DMS 273 (cell line): ENCODE data around the gene TAF10.

ENCODE experiments used
- DNase-seq: peaks from one replicate; lab custom pipeline; 2025; ENCODE audit not compliant: unreplicated experiment; lab: John Stamatoyannopoulos, UW

The TAF10 gene

GRCh38 chr11:6612213-6613041 is at the start of gene TAF10:
Gene TAF10, minus strand, starts transcription at chr11:6612216. Its CDS starts 27 bp downstream, at chr11:6612189.
- DNase-seq, result peak; percentile 95

- no peak for DNase-seq
Observed at GRCh38 chr11:6660712-6661111, 48.7 kb upstream of the TAF10 start.

- DNase-seq, result no peak
Observed at GRCh38 chr11:6658647-6659046, 46.6 kb upstream of the TAF10 start.

GRCh38 chr11:6657346-6657745 is 45.3 kb upstream of the TAF10 start:
- no peak for DNase-seq

GRCh38 chr11:6656936-6657335 is 44.9 kb upstream of the TAF10 start:
- DNase-seq, result no peak

GRCh38 chr11:6656584-6656915 is 44.5 kb upstream of the TAF10 start:
- no peak for DNase-seq

- DNase-seq, result peak; percentile 27
Observed at GRCh38 chr11:6655790-6656583, 44.0 kb upstream of the TAF10 start, which contains the start of gene DCHS1. Gene DCHS1, minus strand, starts transcription at chr11:6655809. Its CDS starts 14,196 bp downstream, at chr11:6641613.

GRCh38 chr11:6655020-6655789 is 43.2 kb upstream of the TAF10 start:
- no peak for DNase-seq

- no peak for DNase-seq
Observed at GRCh38 chr11:6654281-6655019, 42.4 kb upstream of the TAF10 start.

- no peak for DNase-seq
Observed at GRCh38 chr11:6653656-6654055, 41.6 kb upstream of the TAF10 start.

GRCh38 chr11:6653097-6653496 is 41.1 kb upstream of the TAF10 start:
- no peak for DNase-seq

DNA sequence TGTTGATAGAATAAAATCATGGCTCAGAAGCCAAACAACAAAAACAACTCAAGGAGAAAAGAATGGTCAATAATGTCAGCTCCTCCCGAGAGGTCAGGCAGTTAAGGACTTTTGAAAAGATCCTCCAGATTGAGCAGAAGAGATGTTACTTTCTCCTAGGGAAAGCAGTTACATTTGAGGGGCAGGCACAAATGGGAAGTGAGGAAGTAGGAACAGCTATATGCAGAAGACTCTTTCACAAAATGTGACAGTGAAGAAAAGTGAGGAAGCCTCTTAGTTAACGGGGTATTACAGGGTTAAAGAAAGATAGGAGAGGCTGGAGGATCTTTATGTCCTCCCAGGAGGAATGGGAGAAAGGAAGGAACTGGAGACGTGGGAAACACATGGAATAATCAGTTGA is 40.2 kb upstream of the TAF10 start:
- no peak for DNase-seq

GRCh38 chr11:6650980-6651379 is 39.0 kb upstream of the TAF10 start:
- no peak for DNase-seq

GRCh38 chr11:6650104-6650503 is 38.1 kb upstream of the TAF10 start:
- no peak for DNase-seq

- no peak for DNase-seq
Observed at GRCh38 chr11:6648501-6648900, 36.5 kb upstream of the TAF10 start.

GRCh38 chr11:6647836-6648235 is 35.8 kb upstream of the TAF10 start:
- DNase-seq, result no peak

- no peak for DNase-seq
Observed at GRCh38 chr11:6646918-6647679, 35.1 kb upstream of the TAF10 start.

- DNase-seq, result no peak
Observed at GRCh38 chr11:6646576-6646917, 34.5 kb upstream of the TAF10 start.

- DNase-seq, result no peak
Observed at GRCh38 chr11:6646071-6646470, 34.1 kb upstream of the TAF10 start.

DNA sequence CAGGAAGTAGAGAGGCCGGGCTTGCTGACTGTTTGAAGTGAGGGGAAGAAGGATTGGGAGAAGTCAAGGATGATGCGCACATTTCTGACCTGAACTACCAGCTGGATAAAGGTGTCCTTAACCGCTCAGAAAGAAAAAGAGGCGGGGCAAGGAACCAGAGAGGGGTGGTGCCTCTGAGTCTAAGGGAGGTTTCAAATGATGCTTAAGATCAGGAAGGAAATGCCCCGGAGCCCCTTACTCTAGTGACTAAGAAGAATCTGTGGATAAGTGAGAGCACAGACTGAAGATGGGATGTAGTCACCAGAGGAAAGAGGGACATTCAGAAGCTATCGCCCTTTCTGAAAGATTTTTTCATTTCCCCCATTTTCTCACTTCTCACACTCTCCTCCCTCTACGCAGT is 30.9 kb upstream of the TAF10 start:
- DNase-seq, result no peak
